Hypothalamus (tissue), 51 donors: Measurements from ENCODE around the gene ATR.
"Not testable (repeated sequence)": the region's sequence is repeated elsewhere in the genome, so short reads cannot be mapped to it uniquely, and the experiment has no call there.

Source experiments
- DNase-seq, 51 donors: peaks; one replicate each; lab custom pipeline; 2025; lab: John Stamatoyannopoulos, UW

Gene ATR

GRCh38 chr3:142595581-142595950 lies 17.0 kb upstream of the ATR start:
- no peak for DNase-seq

- no peak for DNase-seq
These were observed 16.6 kb upstream of the ATR start for GRCh38 chr3:142595141-142595540.

DNA sequence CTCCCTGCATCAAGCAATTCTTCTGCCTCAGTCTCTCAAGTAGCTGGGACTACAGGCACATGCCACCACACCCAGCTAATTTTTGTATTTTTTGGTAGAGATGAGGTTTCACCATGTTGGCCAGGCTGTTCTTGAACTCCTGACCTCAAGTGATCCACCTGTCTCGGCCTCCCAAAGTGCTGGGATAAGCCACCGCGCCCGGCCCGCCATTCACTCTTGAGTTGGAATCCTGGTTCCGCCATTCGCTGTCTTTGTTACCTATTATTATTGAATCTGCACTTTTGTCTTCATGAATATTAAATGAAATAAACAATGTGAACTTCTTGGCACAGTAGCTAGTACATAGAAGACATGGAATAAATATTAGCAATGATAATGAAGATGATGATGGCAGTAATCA lies 13.7 kb upstream of the ATR start:
- not testable (repeated sequence) for DNase-seq

DNA sequence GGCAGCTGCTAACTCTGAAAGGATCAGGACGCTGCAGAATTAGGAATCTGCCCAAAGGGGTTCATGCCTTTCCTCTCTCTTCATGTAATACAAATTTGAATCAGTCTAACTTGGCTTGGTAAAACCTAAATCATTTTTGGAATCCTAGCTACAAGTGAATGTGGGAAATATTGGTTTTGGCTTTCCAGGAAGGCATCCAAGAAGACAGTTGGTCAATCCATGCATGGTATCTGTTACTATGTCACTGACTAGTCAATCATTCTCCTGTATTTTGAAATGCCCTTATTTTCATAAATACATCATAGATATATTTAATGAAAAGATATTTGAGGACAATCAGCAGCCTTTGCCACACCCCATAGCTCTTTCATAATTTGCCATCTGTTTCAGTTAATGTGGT lies 10.2 kb upstream of the ATR start:
- DNase-seq, result no peak

- peak in 10 of 51 donors; percentile 0 to 35 (median 2) for DNase-seq
These were observed 8.4 kb upstream of the ATR start for GRCh38 chr3:142586803-142587406.

GRCh38 chr3:142581070-142581469 lies 2.5 kb upstream of the ATR start:
- DNase-seq, result not testable (repeated sequence)

DNA sequence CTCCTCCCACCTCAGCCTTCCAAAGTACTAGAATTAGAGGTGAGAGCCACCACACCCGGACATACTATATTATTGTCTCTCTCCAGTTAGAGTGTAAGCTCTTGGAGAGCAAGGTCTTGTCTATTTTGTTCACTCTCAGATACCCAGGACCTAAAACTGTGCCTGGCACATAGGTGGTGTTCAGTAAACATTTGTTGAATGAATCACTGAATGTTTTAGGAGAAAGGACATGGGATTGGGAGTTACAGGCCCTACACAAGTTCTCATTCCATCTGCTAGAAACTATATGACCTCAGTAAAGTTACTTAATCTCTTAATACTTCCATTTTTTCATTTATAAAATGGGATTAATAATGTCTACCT lies 1.5 kb upstream of the ATR start:
- no peak for DNase-seq

DNA sequence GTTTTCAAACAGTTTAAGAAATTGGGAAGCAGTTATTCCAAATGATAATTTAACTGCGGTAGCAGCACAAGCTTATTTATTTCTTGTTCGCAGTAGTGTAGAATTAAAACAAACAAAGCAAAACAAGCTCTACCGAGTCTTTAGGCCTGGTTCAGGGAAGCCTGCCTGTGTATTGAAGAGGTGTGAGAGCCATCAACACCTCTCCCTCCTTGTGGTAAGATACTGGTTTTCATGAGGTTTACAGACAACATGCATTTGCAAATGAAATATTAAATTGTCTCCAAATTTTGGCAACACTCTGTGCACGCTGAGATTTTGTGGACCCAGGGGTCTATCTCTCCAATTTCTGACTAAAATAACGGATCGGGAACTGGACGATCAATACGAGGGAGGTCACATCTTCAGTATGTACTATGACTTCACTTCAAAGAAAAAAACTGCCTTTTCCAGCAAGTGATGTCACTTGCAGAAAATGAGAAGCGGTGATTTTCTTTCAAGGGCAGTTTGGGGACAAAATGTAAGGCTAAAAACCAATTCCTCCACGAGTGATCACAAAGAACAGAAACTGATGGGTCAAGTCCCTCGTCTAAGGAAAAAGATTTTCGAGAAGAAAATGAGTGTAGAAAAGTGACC lies 721 bp downstream of the ATR start:
- peak in 1 of 51 donors; percentile 21 for DNase-seq

DNA sequence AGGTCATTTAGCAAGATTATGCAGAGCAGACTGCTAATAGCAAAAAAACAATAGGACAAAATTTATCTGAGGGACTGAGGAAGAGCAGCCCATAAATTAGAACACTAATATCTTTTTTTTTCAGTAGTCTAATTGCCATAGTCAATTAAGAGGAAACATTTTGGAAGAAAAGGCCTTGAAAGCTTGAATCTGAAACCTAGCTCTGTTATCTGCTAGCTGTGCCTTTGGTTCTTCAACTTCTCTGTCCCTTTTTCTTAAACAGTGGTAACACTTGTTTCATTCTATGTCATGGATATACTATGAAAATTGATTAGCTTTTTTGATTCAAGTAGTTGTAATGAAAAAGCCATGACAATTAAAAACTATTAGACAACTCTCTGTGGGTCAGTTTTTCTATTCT lies 1.7 kb downstream of the ATR start:
- DNase-seq, result no peak

GRCh38 chr3:142574665-142575064 lies 3.9 kb downstream of the ATR start:
- peak in 1 of 51 donors; percentile 1 for DNase-seq

- not testable (repeated sequence) for DNase-seq
These were observed 4.3 kb downstream of the ATR start for GRCh38 chr3:142574223-142574622.

- DNase-seq, result not testable (repeated sequence)
These were observed 9.1 kb downstream of the ATR start for GRCh38 chr3:142569422-142569821.

DNA sequence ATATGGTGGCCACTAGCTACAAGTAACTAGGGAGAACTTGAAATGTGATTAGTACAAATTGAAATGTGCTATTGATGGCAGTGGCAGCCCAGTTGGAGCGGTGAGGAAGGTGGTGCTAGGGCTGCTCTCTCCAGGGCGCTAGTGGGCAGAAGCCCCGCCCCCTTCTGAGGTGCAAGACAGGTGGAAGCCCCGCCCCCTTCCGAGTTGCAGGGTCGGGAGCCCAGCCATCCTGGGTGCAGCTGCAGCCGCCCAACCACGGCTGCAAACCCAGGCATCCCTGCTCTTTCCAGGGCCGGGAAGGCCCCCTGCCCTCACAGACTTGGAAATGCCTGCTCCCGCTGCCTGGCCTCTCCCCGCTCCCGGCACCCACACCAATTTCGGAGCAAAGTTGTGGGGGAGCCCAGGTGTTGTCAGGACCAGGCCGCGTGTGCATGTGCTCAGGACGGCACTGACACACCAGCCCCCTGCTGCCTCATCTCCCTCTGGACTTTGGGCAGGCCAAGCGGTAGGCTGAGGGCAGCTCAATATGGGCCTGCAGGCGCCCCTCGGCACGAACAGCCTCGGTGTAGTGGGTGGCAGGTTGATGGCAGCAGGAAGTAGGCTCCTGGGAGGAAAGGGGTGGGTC lies 10.0 kb downstream of the ATR start:
- DNase-seq, result no peak

- DNase-seq, result no peak
These were observed 12.4 kb downstream of the ATR start for GRCh38 chr3:142566096-142566495.

DNA sequence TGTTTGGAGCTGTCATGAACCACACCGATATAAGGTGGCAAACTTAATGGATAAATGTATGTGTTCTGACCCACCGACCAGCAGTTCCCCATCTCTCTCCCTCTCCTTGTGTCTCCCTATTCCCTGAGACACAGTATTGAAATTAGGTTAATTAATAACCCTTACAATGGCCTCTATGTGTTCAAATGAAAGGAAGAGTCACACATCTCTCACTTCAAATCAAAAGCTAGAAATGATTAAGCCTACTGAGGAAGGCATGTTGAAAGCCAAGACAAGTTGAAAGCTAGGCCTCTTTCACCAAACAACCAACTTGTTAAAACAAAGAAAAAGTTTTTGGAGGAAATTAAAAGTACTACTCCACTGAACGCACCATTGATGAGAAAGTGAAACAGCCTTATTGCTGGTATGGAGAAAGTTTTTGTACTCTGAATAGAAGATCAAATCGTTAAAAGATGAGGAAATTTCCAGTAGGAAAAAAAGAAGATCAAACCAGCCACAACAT lies 15.0 kb downstream of the ATR start:
- DNase-seq, result no peak

- DNase-seq, result no peak
These were observed 18.4 kb downstream of the ATR start for GRCh38 chr3:142560118-142560517.

- DNase-seq, result no peak
These were observed 24.8 kb downstream of the ATR start for GRCh38 chr3:142553741-142554140.

- not testable (repeated sequence) for DNase-seq
These were observed 26.0 kb downstream of the ATR start for GRCh38 chr3:142552579-142552978.

DNA sequence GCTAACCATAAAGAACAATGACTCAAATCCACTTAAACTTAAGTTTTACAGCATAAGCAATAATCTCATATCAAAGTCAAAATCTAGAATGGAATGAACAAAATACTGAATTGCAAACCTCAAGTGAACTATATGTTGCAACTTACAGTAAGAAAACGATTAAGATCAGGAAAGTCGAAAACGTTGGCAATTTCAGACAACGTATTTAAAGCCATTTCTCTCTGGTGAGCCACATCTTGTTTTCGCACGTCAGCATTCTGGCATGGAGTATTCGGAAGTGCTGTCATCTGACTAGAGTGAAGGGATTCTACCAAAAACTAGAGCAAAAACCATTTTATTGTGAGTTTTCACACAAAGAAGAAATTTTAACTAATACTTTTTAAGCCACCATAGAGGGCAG lies 28.5 kb downstream of the ATR start:
- DNase-seq, result no peak

GRCh38 chr3:142543307-142543706 lies 35.2 kb downstream of the ATR start:
- no peak for DNase-seq

DNA sequence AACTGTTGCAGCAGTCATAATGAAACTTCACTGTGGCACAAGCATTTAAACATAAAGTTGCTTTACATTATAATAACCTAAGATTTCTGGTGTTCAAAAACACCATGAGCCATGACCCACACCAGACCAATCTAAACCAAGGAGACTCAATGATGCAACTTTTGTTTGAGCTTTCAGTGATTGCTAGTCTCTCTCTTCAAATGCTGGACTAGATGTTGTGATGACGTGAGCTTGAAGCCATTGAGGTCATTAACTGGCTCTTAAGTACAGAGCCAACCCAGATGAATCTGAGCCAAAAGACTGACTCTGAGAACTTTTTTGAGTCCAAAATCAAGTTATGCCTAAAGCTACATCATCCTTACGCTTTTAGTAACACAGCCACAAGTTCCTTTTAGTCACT lies 36.5 kb downstream of the ATR start:
- DNase-seq, result no peak

GRCh38 chr3:142536519-142536918 lies 42.0 kb downstream of the ATR start:
- DNase-seq, result no peak
